ENCODE measurements around the gene SGPP2.
"Not testable (repeated sequence)": the region's sequence is repeated elsewhere in the genome, so short reads cannot be mapped to it uniquely, and the experiment has no call there.

The SGPP2 gene

GRCh38 chr2:222575618-222576017 lies 151.3 kb downstream of the SGPP2 start:
- Histone ChIP-seq H3K36me3 (ENCODE audit: control insufficient read depth in 4 of 4, insufficient read depth in 4 of 4, low read length in 3 of 4) (peaks cover 6 to 32% (median 13%) of the 10 kb centered on the region in 4 experiments), H3K4me3 (ENCODE audit: control insufficient read depth in 1 of 7, extremely low read depth in 1 of 7, insufficient read depth in 4 of 7, low read depth in 2 of 7, low read length in 6 of 7) (no peak overlapping the region), H3K27me3 (replicated peaks in 2 of 5; ENCODE audit: control insufficient read depth in 4 of 5, insufficient read depth in 5 of 5, low read length in 4 of 5) (no peaks in the 10 kb centered on the region), H3K4me1 (ENCODE audit: control extremely low read depth in 1 of 4, control insufficient read depth in 4 of 4, insufficient read depth in 4 of 4, low read length in 3 of 4) (peaks cover 0 to 13% (median 11%) of the 10 kb centered on the region in 4 experiments), H3K27ac (ENCODE audit: insufficient read depth in 1 of 2, low read depth in 1 of 2, low read length in 2 of 2, poor library complexity in 1 of 2, severe bottlenecking in 2 of 2) (no peak overlapping the region), H3K9me3 (ENCODE audit: control extremely low read depth in 1 of 5, control insufficient read depth in 4 of 5, insufficient read depth in 2 of 5, low read depth in 1 of 5, low read length in 4 of 5) (no peaks in the 10 kb centered on the region)
- 100% methylated on average over 1 of the region's 2 CpGs for WGBS (ENCODE audit: insufficient coverage)
- no peak for DNase-seq
- ChIA-PET CTCF (no interaction called here), POLR2A (no interaction called here)

- Histone ChIP-seq H3K4me1 (ENCODE audit: control extremely low read depth in 1 of 4, control insufficient read depth in 4 of 4, insufficient read depth in 4 of 4, low read length in 3 of 4) (peaks cover 0 to 13% (median 11%) of the 10 kb centered on the region in 4 experiments), H3K9me3 (ENCODE audit: control extremely low read depth in 1 of 5, control insufficient read depth in 4 of 5, insufficient read depth in 2 of 5, low read depth in 1 of 5, low read length in 4 of 5) (no peaks in the 10 kb centered on the region), H3K36me3 (ENCODE audit: control insufficient read depth in 4 of 4, insufficient read depth in 4 of 4, low read length in 3 of 4) (peaks cover 4 to 29% (median 9%) of the 10 kb centered on the region in 4 experiments), H3K27ac (ENCODE audit: insufficient read depth in 1 of 2, low read depth in 1 of 2, low read length in 2 of 2, poor library complexity in 1 of 2, severe bottlenecking in 2 of 2) (no peak overlapping the region), H3K27me3 (replicated peaks in 2 of 5; ENCODE audit: control insufficient read depth in 4 of 5, insufficient read depth in 5 of 5, low read length in 4 of 5) (no peaks in the 10 kb centered on the region), H3K4me3 (ENCODE audit: control insufficient read depth in 1 of 7, extremely low read depth in 1 of 7, insufficient read depth in 4 of 7, low read depth in 2 of 7, low read length in 6 of 7) (no peak overlapping the region)
- ChIA-PET POLR2A (no interaction called here), CTCF (no interaction called here)
- WGBS (ENCODE audit: insufficient coverage) = 93% methylated on average over 3 of the region's 7 CpGs
- peak in 1 of 3 donors; percentile 18 for DNase-seq
Measured at GRCh38 chr2:222576171-222577081, 152.1 kb downstream of the SGPP2 start.

GRCh38 chr2:222577341-222577740 lies 153.0 kb downstream of the SGPP2 start:
- CTCF ChIA-PET = no interaction called here

GRCh38 chr2:222582928-222583327 lies 158.6 kb downstream of the SGPP2 start:
- Histone ChIP-seq H3K27ac (ENCODE audit: insufficient read depth in 1 of 2, low read depth in 1 of 2, low read length in 2 of 2, poor library complexity in 1 of 2, severe bottlenecking in 2 of 2) (no peak overlapping the region), H3K36me3 (ENCODE audit: control insufficient read depth in 4 of 4, insufficient read depth in 4 of 4, low read length in 3 of 4) (peaks cover 3 to 16% (median 8%) of the 10 kb centered on the region in 4 experiments), H3K27me3 (replicated peaks in 2 of 5; ENCODE audit: control insufficient read depth in 4 of 5, insufficient read depth in 5 of 5, low read length in 4 of 5) (no peaks in the 10 kb centered on the region), H3K9me3 (ENCODE audit: control extremely low read depth in 1 of 5, control insufficient read depth in 4 of 5, insufficient read depth in 2 of 5, low read depth in 1 of 5, low read length in 4 of 5) (peaks cover 0 to 6% (median 0%) of the 10 kb centered on the region in 5 experiments), H3K4me1 (ENCODE audit: control extremely low read depth in 1 of 4, control insufficient read depth in 4 of 4, insufficient read depth in 4 of 4, low read length in 3 of 4) (no peaks in the 10 kb centered on the region), H3K4me3 (ENCODE audit: control insufficient read depth in 1 of 7, extremely low read depth in 1 of 7, insufficient read depth in 4 of 7, low read depth in 2 of 7, low read length in 6 of 7) (no peak overlapping the region)
- ChIA-PET POLR2A (interaction anchor here (0.8 kb wide), 1 partner anchor 28 kb away, joined by 3 read pairs; no protein-coding TSS in a partner anchor), CTCF (interaction anchor here (0.8 to 1.7 kb wide), 5 partner anchors 12 to 265 kb away, joined by 3 to 5 read pairs (median 4); no protein-coding TSS in a partner anchor)
- peak; percentile 20 to 45 (median 39) for DNase-seq

More at GRCh38 chr2:222577341-222577740, 153.0 kb downstream of the SGPP2 start:
- Histone ChIP-seq H3K9me3 (ENCODE audit: control extremely low read depth in 1 of 5, control insufficient read depth in 4 of 5, insufficient read depth in 2 of 5, low read depth in 1 of 5, low read length in 4 of 5) (no peaks in the 10 kb centered on the region), H3K27ac (ENCODE audit: insufficient read depth in 1 of 2, low read depth in 1 of 2, low read length in 2 of 2, poor library complexity in 1 of 2, severe bottlenecking in 2 of 2) (no peak overlapping the region), H3K36me3 (ENCODE audit: control insufficient read depth in 4 of 4, insufficient read depth in 4 of 4, low read length in 3 of 4) (peaks cover 0 to 21% (median 7%) of the 10 kb centered on the region in 4 experiments), H3K4me3 (ENCODE audit: control insufficient read depth in 1 of 7, extremely low read depth in 1 of 7, insufficient read depth in 4 of 7, low read depth in 2 of 7, low read length in 6 of 7) (no peak overlapping the region), H3K4me1 (ENCODE audit: control extremely low read depth in 1 of 4, control insufficient read depth in 4 of 4, insufficient read depth in 4 of 4, low read length in 3 of 4) (peaks cover 0 to 12% (median 10%) of the 10 kb centered on the region in 4 experiments), H3K27me3 (replicated peaks in 2 of 5; ENCODE audit: control insufficient read depth in 4 of 5, insufficient read depth in 5 of 5, low read length in 4 of 5) (no peaks in the 10 kb centered on the region)
- no peak for DNase-seq
- POLR2A ChIA-PET = no interaction called here
- WGBS (ENCODE audit: insufficient coverage) = 92% methylated on average over 2 of the region's 3 CpGs

- H3K27ac ChIP-seq (ENCODE audit: insufficient read depth in 1 of 2, low read depth in 1 of 2, low read length in 2 of 2, poor library complexity in 1 of 2, severe bottlenecking in 2 of 2); H3K9me3 ChIP-seq (ENCODE audit: control extremely low read depth in 1 of 5, control insufficient read depth in 4 of 5, insufficient read depth in 2 of 5, low read depth in 1 of 5, low read length in 4 of 5); H3K27me3 ChIP-seq (replicated peaks in 2 of 5; ENCODE audit: control insufficient read depth in 4 of 5, insufficient read depth in 5 of 5, low read length in 4 of 5); DNase-seq; H3K4me1 ChIP-seq (ENCODE audit: control extremely low read depth in 1 of 4, control insufficient read depth in 4 of 4, insufficient read depth in 4 of 4, low read length in 3 of 4); POLR2A ChIA-PET; H3K4me3 ChIP-seq (ENCODE audit: control insufficient read depth in 1 of 7, extremely low read depth in 1 of 7, insufficient read depth in 4 of 7, low read depth in 2 of 7, low read length in 6 of 7): not testable (repeated sequence)
- WGBS (ENCODE audit: insufficient coverage) = 94% methylated on average over 8 of the region's 8 CpGs
- CTCF ChIA-PET = interaction anchor here (1.0 kb wide), 1 partner anchor 30 kb away, joined by 3 read pairs; no protein-coding TSS in a partner anchor
- peaks cover 2 to 13% (median 7%) of the 10 kb centered on the region in 4 experiments for H3K36me3 ChIP-seq (ENCODE audit: control insufficient read depth in 4 of 4, insufficient read depth in 4 of 4, low read length in 3 of 4)
Measured at GRCh38 chr2:222584589-222584988, 160.2 kb downstream of the SGPP2 start.

GRCh38 chr2:222591661-222592060 lies 167.3 kb downstream of the SGPP2 start:
- ChIA-PET POLR2A (no interaction called here), CTCF (interaction anchor here (0.7 to 1.2 kb wide), 3 partner anchors 13 to 47 kb away, joined by 3 read pairs; no protein-coding TSS in a partner anchor)
- no peak for DNase-seq
- Histone ChIP-seq H3K36me3 (ENCODE audit: control insufficient read depth in 4 of 4, insufficient read depth in 4 of 4, low read length in 3 of 4) (peaks cover 9 to 37% (median 18%) of the 10 kb centered on the region in 4 experiments), H3K9me3 (ENCODE audit: control extremely low read depth in 1 of 5, control insufficient read depth in 4 of 5, insufficient read depth in 2 of 5, low read depth in 1 of 5, low read length in 4 of 5) (no peaks in the 10 kb centered on the region), H3K27me3 (replicated peaks in 2 of 5; ENCODE audit: control insufficient read depth in 4 of 5, insufficient read depth in 5 of 5, low read length in 4 of 5) (no peaks in the 10 kb centered on the region), H3K27ac (ENCODE audit: insufficient read depth in 1 of 2, low read depth in 1 of 2, low read length in 2 of 2, poor library complexity in 1 of 2, severe bottlenecking in 2 of 2) (no peak overlapping the region), H3K4me1 (ENCODE audit: control extremely low read depth in 1 of 4, control insufficient read depth in 4 of 4, insufficient read depth in 4 of 4, low read length in 3 of 4) (peaks cover 0 to 2% (median 0%) of the 10 kb centered on the region in 4 experiments), H3K4me3 (ENCODE audit: control insufficient read depth in 1 of 7, extremely low read depth in 1 of 7, insufficient read depth in 4 of 7, low read depth in 2 of 7, low read length in 6 of 7) (no peak overlapping the region)
- 82% methylated on average over 1 of the region's 1 CpG for WGBS (ENCODE audit: insufficient coverage)

- Histone ChIP-seq H3K36me3 (ENCODE audit: control insufficient read depth in 4 of 4, insufficient read depth in 4 of 4, low read length in 3 of 4) (peaks cover 9 to 41% (median 20%) of the 10 kb centered on the region in 4 experiments), H3K27ac (ENCODE audit: insufficient read depth in 1 of 2, low read depth in 1 of 2, low read length in 2 of 2, poor library complexity in 1 of 2, severe bottlenecking in 2 of 2) (no peak overlapping the region), H3K4me3 (ENCODE audit: control insufficient read depth in 1 of 7, extremely low read depth in 1 of 7, insufficient read depth in 4 of 7, low read depth in 2 of 7, low read length in 6 of 7) (no peak overlapping the region), H3K27me3 (replicated peaks in 2 of 5; ENCODE audit: control insufficient read depth in 4 of 5, insufficient read depth in 5 of 5, low read length in 4 of 5) (no peaks in the 10 kb centered on the region), H3K4me1 (ENCODE audit: control extremely low read depth in 1 of 4, control insufficient read depth in 4 of 4, insufficient read depth in 4 of 4, low read length in 3 of 4) (peaks cover 0 to 2% (median 0%) of the 10 kb centered on the region in 4 experiments), H3K9me3 (ENCODE audit: control extremely low read depth in 1 of 5, control insufficient read depth in 4 of 5, insufficient read depth in 2 of 5, low read depth in 1 of 5, low read length in 4 of 5) (no peaks in the 10 kb centered on the region)
- ChIA-PET CTCF (interaction anchor here (1.0 to 1.2 kb wide), 2 partner anchors 13 to 46 kb away, joined by 3 read pairs; no protein-coding TSS in a partner anchor), POLR2A (no interaction called here)
- WGBS (ENCODE audit: insufficient coverage) = 100% methylated on average over 1 of the region's 2 CpGs
- no peak for DNase-seq
Measured at GRCh38 chr2:222592176-222592575, 167.8 kb downstream of the SGPP2 start.
